HG03135 (cell line): ENCODE data around the gene NEURL4.
"Not testable (repeated sequence)": the region's sequence is repeated elsewhere in the genome, so short reads cannot be mapped to it uniquely, and the experiment has no call there.

Experiments used
- ATAC-seq: cut with Tn5 transposase; IDR thresholded peaks from one replicate; pipeline ENCODE4 v1.9.1; 2021; ENCODE audit warnings: mild to moderate bottlenecking, moderate library complexity; ENCODE audit not compliant: unreplicated experiment

Gene NEURL4

GRCh38 chr17:7328840-7329373 lies at the start of gene NEURL4:
TSS of gene NEURL4 (minus strand) at chr17:7329335. CDS start at chr17:7329312, 23 bp downstream.
- peak; percentile 5 for ATAC-seq

- no peak for ATAC-seq
These were observed 45.2 kb upstream of the NEURL4 start for GRCh38 chr17:7374353-7374752.

GRCh38 chr17:7370853-7371252 lies 41.7 kb upstream of the NEURL4 start:
- no peak for ATAC-seq

GRCh38 chr17:7369825-7370224 lies 40.7 kb upstream of the NEURL4 start:
- ATAC-seq: no peak

- not testable (repeated sequence) for ATAC-seq
These were observed 39.5 kb upstream of the NEURL4 start for GRCh38 chr17:7368599-7368994.

GRCh38 chr17:7367918-7368598 lies 38.9 kb upstream of the NEURL4 start:
- ATAC-seq: no peak

- no peak for ATAC-seq
These were observed 37.9 kb upstream of the NEURL4 start for GRCh38 chr17:7367083-7367482.

- ATAC-seq: not testable (repeated sequence)
These were observed 36.8 kb upstream of the NEURL4 start for GRCh38 chr17:7365963-7366362.

- no peak for ATAC-seq
These were observed 34.2 kb upstream of the NEURL4 start for GRCh38 chr17:7363311-7363710.

GRCh38 chr17:7361906-7362305 lies 32.8 kb upstream of the NEURL4 start:
- ATAC-seq: no peak

GRCh38 chr17:7357381-7357780 lies 28.2 kb upstream of the NEURL4 start:
- ATAC-seq: no peak

- ATAC-seq: no peak
These were observed 27.6 kb upstream of the NEURL4 start for GRCh38 chr17:7356756-7357155.

- ATAC-seq: no peak
These were observed 27.0 kb upstream of the NEURL4 start for GRCh38 chr17:7356072-7356549.

- ATAC-seq: no peak
These were observed 26.4 kb upstream of the NEURL4 start for GRCh38 chr17:7355573-7355972.

GRCh38 chr17:7355053-7355452 lies 25.9 kb upstream of the NEURL4 start, which contains the start of gene TMEM95:
TSS of gene TMEM95 (plus strand) at chr17:7355156. CDS start at chr17:7355205, 49 bp downstream.
- no peak for ATAC-seq

- ATAC-seq: no peak
These were observed 25.2 kb upstream of the NEURL4 start for GRCh38 chr17:7354262-7354843.

- ATAC-seq: no peak
These were observed 23.9 kb upstream of the NEURL4 start for GRCh38 chr17:7352910-7353635.

GRCh38 chr17:7352503-7352889 lies 23.4 kb upstream of the NEURL4 start:
- ATAC-seq: no peak

- ATAC-seq: peak; percentile 65
These were observed 22.7 kb upstream of the NEURL4 start, which contains the start of gene KCTD11 for GRCh38 chr17:7351665-7352502. TSS of gene KCTD11 (plus strand) at chr17:7352162.

- ATAC-seq: no peak
These were observed 19.5 kb upstream of the NEURL4 start for GRCh38 chr17:7348478-7349242.
